Measurements from ENCODE around the gene RGS6. TPM values are rescaled to one million over a fixed set of nuclear protein-coding genes. Genes with fewer than 3 reads are reported as not detected.

Gene RGS6
- total RNA-seq, 1 donor from 2014 or later = not detected

DNA sequence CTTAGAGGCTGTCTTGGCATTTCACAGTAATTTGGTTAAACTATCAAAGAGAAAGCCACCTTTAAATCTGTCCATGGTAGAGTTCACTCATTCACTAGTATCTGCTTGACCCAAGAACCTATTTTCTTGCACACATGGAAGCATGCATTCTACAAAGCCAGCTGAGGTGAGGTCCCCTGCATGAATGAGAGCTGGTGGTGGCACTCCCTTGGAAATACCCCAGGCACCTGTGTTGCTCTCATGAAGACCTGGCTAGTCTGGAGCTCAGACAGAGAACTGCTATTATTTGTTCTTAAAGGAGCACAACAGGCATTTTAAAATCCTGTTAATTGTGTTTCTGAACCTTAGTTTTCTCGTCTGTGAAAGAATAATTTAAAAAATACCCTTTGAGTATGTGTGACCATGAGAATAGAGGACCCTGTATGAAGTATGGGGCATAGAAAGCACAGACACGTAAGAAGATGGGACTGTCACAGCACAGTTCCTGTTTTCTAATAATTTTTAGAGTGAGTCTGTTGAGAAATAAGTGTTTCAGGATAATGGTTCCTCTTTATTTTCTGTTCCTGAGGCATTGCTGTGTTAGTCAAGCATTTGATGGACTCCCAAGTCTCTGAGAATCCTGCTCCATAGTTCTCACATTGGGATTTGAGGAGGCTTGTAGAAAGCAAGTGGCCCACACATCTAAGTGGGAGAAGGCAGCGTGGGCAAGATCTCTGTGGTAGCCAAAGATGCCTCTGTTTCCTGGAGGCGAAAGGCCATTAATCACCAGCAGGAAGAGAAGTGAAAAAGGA lies 10.9 kb downstream of the RGS6 start:
- no peak overlapping the region for H3K4me3 ChIP-seq (ENCODE audit: low read depth, low read length)
- TF ChIP-seq, protein P1, sequence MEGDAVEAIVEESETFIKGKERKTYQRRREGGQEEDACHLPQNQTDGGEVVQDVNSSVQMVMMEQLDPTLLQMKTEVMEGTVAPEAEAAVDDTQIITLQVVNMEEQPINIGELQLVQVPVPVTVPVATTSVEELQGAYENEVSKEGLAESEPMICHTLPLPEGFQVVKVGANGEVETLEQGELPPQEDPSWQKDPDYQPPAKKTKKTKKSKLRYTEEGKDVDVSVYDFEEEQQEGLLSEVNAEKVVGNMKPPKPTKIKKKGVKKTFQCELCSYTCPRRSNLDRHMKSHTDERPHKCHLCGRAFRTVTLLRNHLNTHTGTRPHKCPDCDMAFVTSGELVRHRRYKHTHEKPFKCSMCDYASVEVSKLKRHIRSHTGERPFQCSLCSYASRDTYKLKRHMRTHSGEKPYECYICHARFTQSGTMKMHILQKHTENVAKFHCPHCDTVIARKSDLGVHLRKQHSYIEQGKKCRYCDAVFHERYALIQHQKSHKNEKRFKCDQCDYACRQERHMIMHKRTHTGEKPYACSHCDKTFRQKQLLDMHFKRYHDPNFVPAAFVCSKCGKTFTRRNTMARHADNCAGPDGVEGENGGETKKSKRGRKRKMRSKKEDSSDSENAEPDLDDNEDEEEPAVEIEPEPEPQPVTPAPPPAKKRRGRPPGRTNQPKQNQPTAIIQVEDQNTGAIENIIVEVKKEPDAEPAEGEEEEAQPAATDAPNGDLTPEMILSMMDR (IDR thresholded peaks at IDR 0.05; ENCODE audit: insufficient read depth, low read length, poor library complexity, severe bottlenecking) = no peak
- no peak for DNase-seq (ENCODE audit: low read depth)
- H3K36me3 ChIP-seq (ENCODE audit: control insufficient read depth, insufficient read depth, low read length) = no peaks in the 10 kb centered on the region
- no peaks in the 10 kb centered on the region for H3K27me3 ChIP-seq (ENCODE audit: control insufficient read depth, insufficient read depth, low read length)

DNA sequence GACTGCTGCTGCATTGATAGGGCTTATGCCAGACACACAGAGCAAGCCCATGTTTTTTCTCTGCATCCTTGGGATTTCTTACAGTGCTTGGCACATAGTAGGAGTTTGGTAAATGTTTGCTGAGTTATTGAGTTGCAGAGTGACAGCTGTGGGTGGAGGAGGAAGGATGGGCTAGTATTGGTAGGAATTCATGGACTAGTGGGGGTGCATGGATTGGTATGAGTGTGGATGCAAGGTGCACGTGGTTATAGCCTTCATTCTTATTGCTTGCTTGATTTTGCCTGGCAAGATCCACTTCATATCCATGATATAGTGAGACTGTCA lies 11.4 kb downstream of the RGS6 start:
- Histone ChIP-seq H3K36me3 (ENCODE audit: control insufficient read depth, insufficient read depth, low read length) (no peaks in the 10 kb centered on the region), H3K27me3 (ENCODE audit: control insufficient read depth, insufficient read depth, low read length) (no peaks in the 10 kb centered on the region), H3K4me3 (ENCODE audit: low read depth, low read length) (no peak overlapping the region)
- no peak for DNase-seq (ENCODE audit: low read depth)
- TF ChIP-seq, protein P1 (IDR thresholded peaks at IDR 0.05; ENCODE audit: insufficient read depth, low read length, poor library complexity, severe bottlenecking) = no peak

DNA sequence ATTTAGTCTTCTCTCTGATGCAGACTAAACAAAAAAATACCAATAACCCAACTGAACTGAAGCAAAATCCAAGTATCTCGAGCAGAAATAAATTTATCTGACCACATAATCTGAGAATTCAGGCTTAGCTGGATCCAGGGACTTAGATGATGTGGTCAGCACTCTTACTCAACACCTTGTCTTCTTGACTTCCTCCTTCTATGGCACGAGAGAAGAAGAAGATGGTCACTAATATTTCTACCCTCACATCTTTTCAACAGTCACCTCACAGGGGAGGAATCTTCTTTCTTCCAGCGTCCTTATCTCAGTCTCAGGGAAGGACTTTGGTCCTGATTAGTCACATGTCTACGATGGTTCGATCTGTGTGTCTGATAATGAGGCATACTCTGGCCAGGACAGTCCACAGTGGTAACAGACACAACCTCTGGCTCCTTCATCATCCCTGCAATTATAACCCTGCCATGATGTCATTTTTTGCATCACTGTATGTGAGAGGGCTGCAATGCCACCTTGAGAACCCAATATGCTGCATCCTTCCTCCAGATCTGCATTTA lies 15.8 kb downstream of the RGS6 start:
- TF ChIP-seq, protein P1 (IDR thresholded peaks at IDR 0.05; ENCODE audit: insufficient read depth, low read length, poor library complexity, severe bottlenecking) = no peak

DNA sequence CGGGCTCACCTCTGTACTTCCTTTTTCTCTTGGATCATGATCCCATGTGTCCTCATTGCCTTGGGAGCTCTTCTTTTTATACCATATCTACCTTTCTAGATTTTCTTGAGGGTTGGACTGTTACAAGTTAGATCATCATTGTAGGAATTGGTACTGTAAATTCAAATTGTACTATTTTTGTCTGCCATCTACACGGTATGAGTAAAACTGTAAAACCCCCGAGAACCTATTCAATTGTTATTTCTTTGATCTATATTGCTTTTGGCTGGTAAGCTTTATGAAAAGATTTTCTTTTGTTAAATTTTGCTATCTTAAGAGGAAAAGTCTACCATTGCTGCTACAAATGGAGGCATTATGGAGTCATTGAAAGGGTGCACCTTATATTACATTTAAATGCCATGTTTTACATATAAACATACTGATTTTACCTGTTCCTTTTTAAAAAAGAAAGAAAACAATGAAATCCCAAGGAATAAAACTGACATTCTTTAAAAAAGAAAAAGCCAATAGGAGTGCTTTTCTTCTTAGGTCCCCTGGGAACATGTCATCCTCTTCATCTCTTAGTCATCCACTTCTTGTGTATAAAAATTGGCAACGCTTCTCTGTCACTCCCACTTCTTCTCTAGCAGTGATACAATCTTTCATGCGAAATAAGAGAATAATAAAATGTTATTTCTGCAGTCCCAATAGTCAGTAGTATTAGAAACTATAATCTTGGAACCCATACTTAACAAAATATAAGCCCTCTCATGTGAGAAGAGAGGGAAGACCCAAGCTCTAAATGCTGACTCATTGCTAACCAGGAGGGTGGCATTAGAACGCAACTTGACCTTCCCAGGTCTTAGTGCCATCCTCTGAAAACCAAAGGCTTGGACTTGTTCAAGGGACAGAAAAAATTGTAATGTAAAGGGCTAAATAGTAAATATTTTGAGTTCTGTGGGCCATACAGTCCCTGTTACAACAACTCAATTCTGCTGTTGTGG lies 20.4 kb downstream of the RGS6 start:
- no peaks in the 10 kb centered on the region for H3K27me3 ChIP-seq (ENCODE audit: control insufficient read depth, insufficient read depth, low read length)
- H3K4me3 ChIP-seq (ENCODE audit: low read depth, low read length) = no peak overlapping the region
- H3K36me3 ChIP-seq (ENCODE audit: control insufficient read depth, insufficient read depth, low read length) = no peaks in the 10 kb centered on the region
- DNase-seq (ENCODE audit: low read depth) = no peak
- TF ChIP-seq, protein P1 (IDR thresholded peaks at IDR 0.05; ENCODE audit: insufficient read depth, low read length, poor library complexity, severe bottlenecking) = no peak

More for the DNA sequence above, 15.8 kb downstream of the RGS6 start:
- Histone ChIP-seq H3K36me3 (ENCODE audit: control insufficient read depth, insufficient read depth, low read length) (no peaks in the 10 kb centered on the region), H3K27me3 (ENCODE audit: control insufficient read depth, insufficient read depth, low read length) (no peaks in the 10 kb centered on the region), H3K4me3 (ENCODE audit: low read depth, low read length) (no peak overlapping the region)
- no peak for DNase-seq (ENCODE audit: low read depth)

DNA sequence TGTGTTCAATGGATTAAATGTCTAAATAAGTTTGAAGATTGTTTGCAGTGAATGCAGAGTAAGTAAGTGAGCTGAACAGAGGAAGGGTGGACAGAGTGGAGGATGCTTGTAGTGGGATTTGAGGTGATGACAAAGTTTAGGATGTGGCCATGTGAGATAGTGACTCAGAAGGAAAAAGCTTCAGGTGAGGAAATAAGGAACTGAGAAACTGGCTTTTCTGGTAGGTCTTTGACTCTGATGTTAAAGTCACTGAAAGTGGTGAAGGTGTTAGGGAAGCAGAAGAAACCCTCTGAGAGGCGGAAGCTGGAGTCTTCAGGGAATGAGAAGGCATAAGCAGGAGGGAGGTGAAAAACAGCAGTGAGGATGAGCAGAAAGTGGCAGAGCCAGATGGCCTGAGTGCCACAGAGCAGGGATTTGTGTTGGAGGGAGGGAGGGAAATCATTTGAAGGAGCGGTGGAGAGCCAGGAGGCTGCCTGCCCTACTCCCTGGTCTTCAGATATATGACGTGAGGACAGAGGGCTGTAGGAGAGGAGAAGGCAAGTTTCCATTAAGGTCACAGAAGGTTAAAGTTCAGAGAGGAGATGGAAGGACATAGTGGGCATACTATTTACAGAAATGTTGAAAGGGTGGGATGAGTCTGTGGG lies 24.8 kb downstream of the RGS6 start:
- no peak for DNase-seq (ENCODE audit: low read depth)
- Histone ChIP-seq H3K36me3 (ENCODE audit: control insufficient read depth, insufficient read depth, low read length) (no peaks in the 10 kb centered on the region), H3K4me3 (ENCODE audit: low read depth, low read length) (no peak overlapping the region), H3K27me3 (ENCODE audit: control insufficient read depth, insufficient read depth, low read length) (no peaks in the 10 kb centered on the region)
- TF ChIP-seq, protein P1 (IDR thresholded peaks at IDR 0.05; ENCODE audit: insufficient read depth, low read length, poor library complexity, severe bottlenecking) = no peak
